Measurements from ENCODE around the gene CALHM3.
A peak's percentile ranks its signal among the peaks of the same experiment; 100 is the strongest.

CALHM3 gene

DNA sequence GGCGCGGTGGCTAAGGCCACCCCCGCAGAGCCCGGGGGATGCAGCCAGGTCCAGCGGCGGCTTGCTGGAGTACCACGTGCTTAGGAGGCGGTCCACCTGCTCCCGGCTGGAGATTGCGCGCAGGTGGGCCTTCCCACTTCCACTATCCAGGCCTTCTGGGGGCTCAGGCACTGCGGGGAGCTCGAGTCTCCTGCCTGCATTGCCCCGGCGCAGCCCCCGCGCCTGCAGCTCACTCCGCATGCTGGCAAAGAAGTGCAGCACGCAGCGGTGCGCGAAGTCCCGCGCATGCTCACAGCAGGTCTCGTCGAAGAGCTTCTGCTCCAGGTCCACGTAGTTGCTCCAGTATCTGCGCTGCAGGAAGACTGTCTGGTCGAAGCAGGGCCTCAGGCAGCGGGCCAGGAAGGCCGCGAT lies 5.8 kb downstream of the CALHM3 start:
- no peak for DNase-seq

GRCh38 chr10:103472005-103472404 lies 7.0 kb downstream of the CALHM3 start:
- no peak for DNase-seq

GRCh38 chr10:103470761-103471653 lies 8.0 kb downstream of the CALHM3 start:
- DNase-seq: peak; percentile 25

DNA sequence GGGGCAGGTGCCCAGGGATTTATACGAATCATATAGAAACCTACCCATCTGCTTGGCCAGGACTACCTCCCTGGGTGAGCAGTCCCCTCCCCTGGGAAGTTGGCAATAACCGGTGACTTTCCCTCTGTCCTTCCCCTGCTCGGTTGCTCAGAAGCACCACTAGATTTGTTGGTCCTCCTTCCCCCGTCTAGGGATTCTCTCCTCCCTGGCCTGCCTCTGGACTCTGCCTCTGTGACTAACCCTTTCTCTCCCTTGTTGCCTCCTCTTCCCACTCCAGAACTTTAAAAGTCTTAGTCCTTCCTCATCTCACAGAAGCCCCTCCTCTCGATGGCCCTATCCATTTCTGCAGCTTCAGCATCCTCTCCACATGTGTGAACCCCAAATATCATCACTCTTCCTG lies 9.8 kb downstream of the CALHM3 start:
- no peak for DNase-seq

GRCh38 chr10:103467406-103467805 lies 11.6 kb downstream of the CALHM3 start:
- DNase-seq: no peak

- no peak for DNase-seq
Measured at GRCh38 chr10:103466734-103467133, 12.3 kb downstream of the CALHM3 start.

DNA sequence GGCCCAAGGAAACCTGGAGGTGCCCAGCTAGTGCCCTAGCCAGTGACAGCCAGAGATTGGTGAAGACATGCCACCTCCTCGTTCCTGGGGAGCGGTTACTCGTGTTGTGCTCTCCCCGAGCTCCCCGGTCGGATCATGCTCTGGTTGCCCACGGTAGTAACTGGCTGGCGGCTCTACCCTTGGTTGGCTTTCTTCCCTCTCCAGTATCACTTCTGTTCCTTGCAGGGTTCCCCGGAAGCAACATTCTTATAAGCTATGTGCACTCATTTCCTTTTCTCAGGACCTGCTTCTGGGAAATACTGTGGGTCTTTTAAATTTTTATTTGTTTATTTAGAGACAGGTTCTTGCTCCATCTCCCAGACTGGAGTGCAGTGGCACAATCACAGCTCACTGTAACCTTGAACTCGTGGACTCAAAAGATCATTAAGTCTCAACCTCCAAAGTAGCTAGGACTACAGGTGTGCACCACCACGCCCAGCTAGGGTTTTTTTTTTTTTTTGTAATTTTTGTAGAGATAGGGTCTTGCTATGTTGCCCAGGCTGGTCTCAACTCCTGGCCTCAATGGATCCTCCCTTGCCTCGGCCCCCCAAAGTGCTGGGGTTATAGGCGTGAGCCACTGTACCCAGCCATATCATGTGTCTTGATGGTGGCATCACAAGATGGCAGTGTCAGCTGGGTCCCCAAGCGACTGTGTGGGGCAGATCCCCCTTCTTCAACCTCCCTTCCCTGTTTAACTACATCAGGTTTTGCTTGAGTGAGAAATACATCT lies 13.4 kb downstream of the CALHM3 start:
- DNase-seq: no peak

DNA sequence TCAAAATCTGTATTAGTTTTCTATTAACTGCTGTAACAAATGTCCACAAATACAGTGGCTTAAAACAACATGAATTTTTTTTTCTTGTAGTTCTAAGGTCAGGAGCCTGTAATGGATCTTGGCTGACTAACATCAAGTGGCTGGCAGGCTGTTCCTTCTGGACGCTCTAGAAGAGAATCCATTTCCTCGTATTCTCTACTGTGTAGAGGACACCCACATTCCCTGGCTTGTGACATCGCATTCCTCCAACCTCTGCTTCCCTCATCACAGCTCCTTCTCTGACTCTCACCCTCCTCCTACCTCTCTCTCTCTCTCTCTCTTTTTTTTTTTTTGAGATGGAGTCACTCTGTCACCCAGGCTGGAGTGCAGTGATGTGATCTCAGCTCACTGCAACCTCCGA lies 15.5 kb downstream of the CALHM3 start:
- no peak for DNase-seq

- no peak for DNase-seq
Measured at GRCh38 chr10:103459615-103460014, 19.4 kb downstream of the CALHM3 start.

DNA sequence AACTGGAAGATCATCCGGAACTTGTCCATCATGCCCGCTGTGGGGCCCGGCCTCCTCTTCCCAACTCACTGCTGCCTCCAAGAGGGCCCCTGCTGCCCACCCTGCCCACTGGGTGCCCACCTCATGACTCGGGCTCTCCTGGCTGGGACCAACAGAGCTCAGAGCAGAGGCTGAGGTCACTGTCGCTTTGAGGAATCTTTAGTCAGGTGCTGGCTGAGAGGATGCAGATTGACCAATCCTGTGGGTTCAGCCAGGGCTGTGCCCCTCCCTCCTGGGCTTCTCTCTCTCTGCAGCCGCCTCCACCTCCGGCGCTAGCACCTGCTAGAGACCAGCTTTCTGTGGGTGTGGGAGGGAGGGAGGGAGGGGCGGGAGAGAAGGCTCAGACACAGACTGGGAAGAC lies 20.3 kb downstream of the CALHM3 start, which contains the start of gene CALHM1:
Gene CALHM1 (minus strand): TSS at position 181 of the 400 bp plus-strand sequence. CDS start 149 bp downstream, at position 32.
- peak; percentile 16 for DNase-seq

DNA sequence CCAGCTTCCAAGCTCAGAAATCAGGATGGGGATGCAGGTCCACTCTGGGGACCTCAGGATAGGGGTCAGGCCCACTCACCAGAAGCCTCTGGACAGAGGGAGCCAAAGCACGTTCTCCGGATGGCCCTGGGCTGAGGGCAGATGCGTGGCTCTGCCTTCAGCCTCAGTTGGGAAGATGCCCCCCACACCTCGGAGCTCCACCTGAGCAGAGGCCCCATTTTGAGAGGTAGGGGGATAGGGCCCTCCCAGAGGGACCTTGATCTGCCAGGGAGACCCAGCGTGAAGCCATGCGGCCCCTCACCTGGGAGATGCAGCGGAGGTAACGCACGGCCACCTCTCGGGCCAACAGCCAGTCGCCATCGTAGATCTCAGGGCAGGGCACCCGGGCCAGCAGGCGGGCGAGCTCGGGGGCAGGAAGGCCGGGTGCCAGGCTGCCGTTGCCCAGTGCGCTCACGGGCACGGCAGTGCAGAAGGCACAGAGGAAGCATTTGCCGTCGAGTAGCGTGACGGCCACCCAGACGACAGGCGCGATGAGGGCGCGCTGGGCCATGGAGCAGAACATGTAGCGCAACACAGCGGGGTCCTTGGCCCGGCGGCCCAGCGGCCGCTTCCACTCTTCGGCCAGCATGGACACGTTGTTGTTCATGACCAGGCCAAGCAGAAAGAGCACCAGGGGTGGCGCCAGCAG lies 21.0 kb downstream of the CALHM3 start:
- no peak for DNase-seq

DNA sequence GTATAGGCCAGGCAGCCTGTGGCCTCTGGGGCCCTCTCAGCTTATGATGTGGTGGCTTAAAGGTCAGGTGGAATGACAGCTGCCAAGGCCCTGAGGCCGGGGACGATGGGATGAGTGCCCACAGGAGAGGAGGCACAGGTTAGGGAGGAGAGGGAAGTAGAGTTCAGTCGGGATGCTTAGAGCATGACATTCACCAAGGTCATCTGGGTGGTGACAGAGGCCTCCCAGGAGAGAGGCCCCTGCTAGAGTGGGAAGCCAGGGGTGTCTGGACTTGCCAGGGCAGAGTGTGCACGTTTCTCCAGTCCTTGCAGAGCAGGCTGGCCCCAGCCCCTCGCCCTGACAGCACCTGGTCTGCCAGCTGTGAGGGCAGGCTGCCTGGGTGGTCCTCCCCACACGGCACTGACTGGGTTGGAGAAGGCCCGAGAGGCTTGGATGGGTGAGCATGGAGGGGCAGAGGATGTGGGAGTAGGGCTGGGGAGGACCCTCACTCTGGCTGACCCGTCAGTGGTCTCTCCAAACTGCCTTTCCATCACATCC lies 21.8 kb downstream of the CALHM3 start:
- DNase-seq: no peak

- no peak for DNase-seq
Measured at GRCh38 chr10:103456074-103456660, 22.9 kb downstream of the CALHM3 start.

DNA sequence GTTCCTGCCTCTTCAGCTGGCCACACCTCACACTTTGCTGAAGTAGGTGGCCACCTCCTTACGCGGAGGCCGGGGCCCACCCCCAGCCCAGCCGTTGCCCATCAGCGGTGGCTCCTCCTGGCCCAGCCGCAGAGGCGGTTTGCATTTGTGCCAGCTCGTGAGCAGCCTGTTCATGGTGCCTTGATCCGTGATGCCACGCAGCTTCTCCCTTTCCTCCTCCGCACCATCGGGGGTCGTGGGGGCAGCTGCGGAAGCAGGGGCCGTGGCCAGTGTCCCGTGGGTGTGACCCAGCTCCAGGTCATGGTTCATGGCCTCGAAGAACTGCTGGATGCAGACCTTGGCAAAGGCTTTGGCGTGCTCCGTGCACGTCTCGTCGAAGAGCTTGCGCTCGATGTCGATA lies 23.8 kb downstream of the CALHM3 start:
- DNase-seq: no peak

DNA sequence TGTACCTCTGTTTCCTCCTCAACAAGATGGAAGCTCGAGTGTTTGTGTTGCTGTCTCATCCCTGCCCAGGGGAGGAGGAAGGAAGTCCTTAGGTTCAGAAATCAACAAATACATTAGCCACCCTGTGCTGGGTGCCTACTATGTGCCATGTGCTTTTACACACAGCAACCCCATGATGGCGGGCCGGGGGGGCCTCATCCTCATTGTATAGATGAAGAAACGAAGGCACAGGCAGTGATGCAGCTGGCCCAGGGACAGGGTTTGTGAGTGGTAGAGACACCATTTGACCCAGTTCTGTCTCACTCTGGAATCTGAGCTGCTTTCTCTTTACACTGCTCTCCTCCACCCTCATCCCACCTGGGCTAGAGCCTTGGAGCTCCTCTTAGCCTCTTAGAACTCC lies 25.0 kb downstream of the CALHM3 start:
- DNase-seq: no peak

DNA sequence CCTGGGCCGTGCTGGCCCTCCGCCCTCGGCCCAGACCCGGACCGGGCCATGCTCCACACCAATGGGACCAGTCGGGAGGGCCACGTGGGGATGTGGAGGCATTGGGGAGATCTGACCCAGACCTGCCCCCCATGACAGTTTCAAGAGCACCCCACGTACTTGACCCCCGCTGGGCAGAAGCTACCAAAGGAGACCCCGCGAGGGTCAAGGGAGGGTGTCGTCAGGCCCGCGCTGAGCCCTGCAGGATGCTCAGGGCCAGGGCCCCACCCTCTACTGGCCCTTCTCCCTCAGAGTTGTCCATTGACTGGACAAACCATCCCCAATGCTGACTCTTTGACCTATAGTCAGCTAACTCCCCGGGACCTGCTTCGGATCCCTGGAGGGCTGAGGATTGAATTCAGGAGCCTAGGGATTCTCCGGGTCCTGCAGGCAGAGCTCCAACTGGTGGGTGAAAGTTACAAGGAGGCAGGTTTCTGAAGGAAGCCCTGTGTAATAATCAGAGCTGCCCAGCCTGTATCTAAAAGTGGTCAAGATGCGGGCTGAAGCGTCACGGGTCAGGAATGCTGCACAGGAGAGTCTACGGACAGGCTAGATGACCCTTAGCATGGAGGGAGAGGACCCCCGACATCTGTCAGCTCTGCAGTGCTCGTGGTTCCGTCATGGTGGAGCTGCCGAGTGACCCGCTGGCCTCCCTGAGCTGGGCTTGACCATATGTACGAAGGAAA lies 26.4 kb downstream of the CALHM3 start:
- DNase-seq: no peak

DNA sequence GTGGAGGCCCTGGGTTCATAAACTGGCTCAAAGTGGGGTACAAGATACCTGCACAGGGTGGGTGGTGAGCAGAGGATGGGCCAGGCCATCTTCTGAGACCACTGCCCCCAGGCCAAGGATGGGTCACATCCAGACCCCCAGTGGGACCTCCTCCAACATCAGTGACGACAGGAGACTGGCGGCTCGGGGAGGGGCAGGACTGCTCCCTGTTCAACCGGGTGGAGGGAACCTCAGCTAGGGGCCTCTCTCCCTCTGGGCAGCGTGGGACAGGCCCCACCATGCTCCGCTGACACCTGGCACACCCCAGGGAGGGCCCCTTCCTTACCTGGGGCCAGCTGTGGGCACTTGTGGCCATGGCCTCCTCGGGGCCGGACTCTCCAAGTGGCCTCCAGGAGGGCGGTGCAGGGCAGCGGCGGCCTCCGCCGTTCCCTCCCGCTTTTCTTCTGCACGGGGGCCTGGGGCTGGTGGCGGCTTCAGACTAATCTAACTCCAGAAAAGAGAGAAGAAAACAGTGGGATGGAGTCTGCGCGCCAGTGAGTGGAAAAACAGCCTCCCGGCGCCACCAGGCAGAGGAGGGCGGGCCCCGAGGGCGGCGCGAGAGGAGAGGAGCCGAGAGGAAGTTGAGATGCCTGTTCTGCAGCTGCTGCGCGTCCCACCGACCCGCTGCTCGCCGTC lies 27.1 kb downstream of the CALHM3 start, which contains the start of gene CALHM2:
Gene CALHM2 (minus strand): TSS at position 540 of the 675 bp plus-strand sequence. CDS start 2,429 bp downstream, outside the sequence.
- DNase-seq: peak; percentile 39

- DNase-seq: no peak
Measured at GRCh38 chr10:103451091-103451813, 27.8 kb downstream of the CALHM3 start.

DNA sequence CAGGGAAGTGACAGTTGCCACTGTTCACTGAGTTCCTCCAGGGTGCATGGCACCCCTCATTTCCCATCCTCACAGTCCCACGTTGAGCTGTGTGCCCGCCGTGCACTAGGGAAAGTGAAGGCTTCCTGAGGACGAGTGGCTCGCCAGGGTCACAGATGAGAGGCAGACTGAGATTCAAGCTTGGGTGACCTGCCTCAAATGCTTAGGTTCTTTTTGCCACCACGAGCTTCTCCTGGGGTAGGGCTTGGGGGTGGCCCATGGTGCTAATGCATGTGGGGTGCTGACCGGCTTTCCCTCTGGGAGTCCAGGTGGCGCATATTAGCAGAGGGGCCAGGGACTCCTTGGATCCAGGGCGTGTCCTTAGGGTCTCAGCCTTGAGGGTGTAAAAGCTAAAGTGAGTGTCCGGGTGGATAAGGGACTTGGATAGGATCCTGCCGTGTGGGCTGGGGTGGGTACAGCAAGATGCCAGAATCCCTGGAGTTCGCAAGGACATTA lies 28.8 kb downstream of the CALHM3 start:
- DNase-seq: no peak

Measured in NCI-H526 treated with DMSO at 0.1 percent for 48 hours (cell line).